RPMI7951 (cell line): ENCODE measurements around the gene HINT2. TPM values are rescaled to one million over a fixed set of nuclear protein-coding genes. Genes with fewer than 3 reads are reported as not detected.

ENCODE experiments used
- DNase-seq: peaks from one replicate; pipeline ENCODE4 v3.0.0-alpha.2; 2012; ENCODE audit warnings: low read depth
- total RNA-seq: library from RNA; depleted of rRNA; stranded (reverse); fragments of >200 nt; shearing (Covaris generic); gene quantifications from 2 replicates; pipeline ENCODE4 v1.2.3, GENCODE V29; 2014; rRNA removed

HINT2 gene
- total RNA-seq, result 57.7 and 63.2 TPM in 2 replicates

- DNase-seq, result peak; percentile 99
Observed at GRCh38 chr9:35814841-35815543, at the start of gene HINT2. TSS of gene HINT2 (minus strand) at chr9:35815042. CDS start at chr9:35814979, 63 bp downstream.

GRCh38 chr9:35863583-35863982, 48.7 kb upstream of the HINT2 start:
- DNase-seq, result no peak

GRCh38 chr9:35862328-35862727, 47.5 kb upstream of the HINT2 start:
- DNase-seq, result no peak

GRCh38 chr9:35861161-35861897, 46.5 kb upstream of the HINT2 start:
- no peak for DNase-seq

- DNase-seq, result no peak
Observed at GRCh38 chr9:35859990-35860339, 45.1 kb upstream of the HINT2 start.

GRCh38 chr9:35859310-35859989, 44.6 kb upstream of the HINT2 start:
- peak; percentile 52 for DNase-seq

- no peak for DNase-seq
Observed at GRCh38 chr9:35858458-35858857, 43.6 kb upstream of the HINT2 start.

- DNase-seq, result no peak
Observed at GRCh38 chr9:35856882-35857281, 42.0 kb upstream of the HINT2 start.

GRCh38 chr9:35856206-35856605, 41.4 kb upstream of the HINT2 start:
- DNase-seq, result no peak

GRCh38 chr9:35854091-35854762, 39.4 kb upstream of the HINT2 start:
- no peak for DNase-seq

- no peak for DNase-seq
Observed at GRCh38 chr9:35852876-35853865, 38.3 kb upstream of the HINT2 start.

GRCh38 chr9:35852267-35852815, 37.5 kb upstream of the HINT2 start:
- DNase-seq, result no peak

- peak; percentile 91 for DNase-seq
Observed at GRCh38 chr9:35847792-35848572, 33.1 kb upstream of the HINT2 start.

GRCh38 chr9:35845824-35846771, 31.3 kb upstream of the HINT2 start:
- no peak for DNase-seq

GRCh38 chr9:35844628-35845270, 29.9 kb upstream of the HINT2 start:
- DNase-seq, result peak; percentile 92

GRCh38 chr9:35842795-35843194, 28.0 kb upstream of the HINT2 start:
- no peak for DNase-seq

- DNase-seq, result no peak
Observed at GRCh38 chr9:35842020-35842745, 27.3 kb upstream of the HINT2 start.

GRCh38 chr9:35841645-35841900, 26.7 kb upstream of the HINT2 start:
- DNase-seq, result no peak
